HUES48 (cell line): ENCODE results near the gene IP6K1.
"Not testable (repeated sequence)": the region's sequence is repeated elsewhere in the genome, so short reads cannot be mapped to it uniquely, and the experiment has no call there.

ENCODE experiments used
- H3K27ac ChIP-seq: one replicate; pipeline ENCODE4 v1.7.0; 2013; ENCODE audit warnings: low read depth, low read length, inconsistent platforms
- H3K27me3 ChIP-seq: 2 replicates; pipeline ENCODE4 v1.6.1; 2013; ENCODE audit warnings: mild to moderate bottlenecking, low read length; ENCODE audit not compliant: control insufficient read depth, insufficient read depth
- H3K36me3 ChIP-seq: 2 replicates; pipeline ENCODE4 v1.6.1; 2013; ENCODE audit warnings: low read length; ENCODE audit not compliant: control insufficient read depth, insufficient read depth
- H3K4me1 ChIP-seq: 2 replicates; pipeline ENCODE4 v1.6.1; 2013; ENCODE audit warnings: mild to moderate bottlenecking, low read length; ENCODE audit not compliant: control insufficient read depth, insufficient read depth
- H3K4me3 ChIP-seq: 2 replicates; pipeline ENCODE4 v1.5.1; 2013; ENCODE audit warnings: mild to moderate bottlenecking, low read depth, low read length
- H3K9ac ChIP-seq: 2 replicates; pipeline ENCODE4 v1.6.1; 2013; ENCODE audit warnings: mild to moderate bottlenecking, low read depth, low read length, moderate library complexity
- H3K9me3 ChIP-seq: 2 replicates; pipeline ENCODE4 v1.6.1; 2013; ENCODE audit warnings: low read length; ENCODE audit not compliant: control insufficient read depth, insufficient read depth

Gene IP6K1

GRCh38 chr3:49792371-49793150, 6.2 kb upstream of the IP6K1 start:
- Histone ChIP-seq H3K4me1 (no peaks in the 10 kb centered on the region), H3K9me3 (no peaks in the 10 kb centered on the region), H3K36me3 (no peaks in the 10 kb centered on the region), H3K27me3 (no peaks in the 10 kb centered on the region), H3K4me3 (no peak overlapping the region), H3K9ac (no peak overlapping the region), H3K27ac (no peak overlapping the region)

DNA sequence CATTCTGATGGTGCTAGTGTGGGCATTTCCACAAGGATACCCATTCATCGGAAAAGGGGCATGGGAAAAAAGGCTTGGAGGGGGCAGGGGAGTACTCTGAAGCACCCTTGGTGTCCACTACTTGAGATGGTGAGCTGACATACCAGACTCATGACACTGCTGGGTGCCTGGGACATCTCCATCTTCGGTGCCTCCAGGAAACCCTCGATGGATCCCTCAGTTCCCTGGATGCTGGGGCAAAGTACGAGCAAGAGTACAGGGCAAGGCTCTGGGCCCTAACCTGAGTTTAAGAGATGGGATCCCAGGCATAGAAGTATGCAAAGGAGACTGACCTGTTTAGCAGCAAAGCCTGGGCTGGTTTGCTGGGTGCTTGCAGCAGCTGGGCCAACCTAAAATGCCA, 5.2 kb upstream of the IP6K1 start:
- H3K4me3 ChIP-seq, result no peak overlapping the region
- no peaks in the 10 kb centered on the region for H3K27me3 ChIP-seq
- no peak overlapping the region for H3K27ac ChIP-seq
- H3K36me3 ChIP-seq, result no peaks in the 10 kb centered on the region
- H3K9ac ChIP-seq, result no peak overlapping the region
- no peaks in the 10 kb centered on the region for H3K9me3 ChIP-seq
- peaks cover 3% of the 10 kb centered on the region; the same call in 1 of the 2 replicates for H3K4me1 ChIP-seq

- Histone ChIP-seq H3K4me1 (peaks cover 3% of the 10 kb centered on the region; the same call in 1 of the 2 replicates), H3K9ac (no peak overlapping the region), H3K36me3 (no peaks in the 10 kb centered on the region), H3K27ac (no peak overlapping the region), H3K9me3 (no peaks in the 10 kb centered on the region), H3K4me3 (no peak overlapping the region), H3K27me3 (no peaks in the 10 kb centered on the region)
Measured at GRCh38 chr3:49790626-49791411, 4.5 kb upstream of the IP6K1 start.

DNA sequence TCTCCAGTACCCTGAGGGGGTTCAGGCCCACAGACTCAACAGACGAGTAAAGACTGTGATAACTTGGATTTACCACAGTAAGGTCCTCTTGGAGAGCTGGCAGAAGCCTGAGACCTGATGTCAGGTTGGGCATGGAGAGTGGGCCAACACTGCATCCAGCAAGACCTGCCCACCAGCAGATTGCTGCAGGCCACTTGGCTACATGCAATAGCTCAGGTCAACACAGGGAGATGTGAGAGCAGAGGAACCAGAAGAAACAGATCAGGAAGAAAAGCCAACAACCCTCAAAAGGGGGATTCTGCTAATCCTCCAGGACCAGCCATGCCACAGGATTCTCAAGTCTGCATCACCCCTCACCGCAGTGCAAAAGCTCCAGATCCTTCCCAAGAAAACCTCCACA, 1.7 kb upstream of the IP6K1 start:
- Histone ChIP-seq H3K27ac (no peak overlapping the region), H3K4me1 (peaks cover 3% of the 10 kb centered on the region; the same call in 1 of the 2 replicates), H3K36me3 (peaks cover 11% of the 10 kb centered on the region), H3K9ac (no peak overlapping the region), H3K27me3 (no peaks in the 10 kb centered on the region), H3K4me3 (no peak overlapping the region), H3K9me3 (no peaks in the 10 kb centered on the region)

DNA sequence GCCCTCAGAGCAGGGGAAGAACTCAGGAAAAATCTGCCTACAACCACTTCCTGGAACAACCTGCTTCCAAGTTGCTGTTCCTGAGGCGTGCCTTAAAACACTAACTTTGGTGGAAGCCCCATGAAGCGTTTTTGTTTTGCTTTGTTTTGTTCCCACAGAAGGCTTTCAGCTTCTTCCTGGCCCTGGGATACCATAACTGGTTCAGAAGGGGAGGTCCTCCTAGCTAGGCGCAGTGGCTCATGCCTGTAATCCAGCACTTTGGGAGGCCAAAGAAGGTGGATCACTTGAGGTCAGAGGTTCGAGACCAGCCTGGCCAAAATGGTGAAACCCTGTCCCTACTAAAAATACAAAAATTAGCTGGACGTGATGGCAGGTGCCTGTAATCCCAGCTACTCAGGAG, 1.2 kb upstream of the IP6K1 start:
- Histone ChIP-seq H3K4me3 (no peak overlapping the region), H3K9ac (no peak overlapping the region), H3K9me3 (no peaks in the 10 kb centered on the region), H3K27ac (no peak overlapping the region), H3K4me1 (peaks cover 3% of the 10 kb centered on the region; the same call in 1 of the 2 replicates), H3K27me3 (no peaks in the 10 kb centered on the region), H3K36me3 (peaks cover 11% of the 10 kb centered on the region)

DNA sequence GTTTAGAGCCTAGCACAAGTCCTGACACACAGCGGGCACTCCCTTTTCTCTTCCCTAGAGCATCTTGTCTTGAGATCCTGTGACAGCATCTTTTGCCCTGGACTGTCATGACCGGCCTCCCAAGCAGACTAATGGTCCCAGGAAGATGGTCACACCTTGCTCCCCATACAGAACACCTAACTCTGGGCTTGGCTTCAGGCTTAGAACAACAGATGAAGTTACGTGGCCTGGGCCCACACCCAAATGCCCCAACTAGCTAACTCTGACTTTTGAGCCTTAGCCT, 781 bp upstream of the IP6K1 start:
- Histone ChIP-seq H3K4me3 (peak overlapping the region; percentile 51; the same call in 1 of the 2 replicates), H3K27ac (no peak overlapping the region), H3K27me3 (no peaks in the 10 kb centered on the region), H3K9me3 (no peaks in the 10 kb centered on the region), H3K9ac (no peak overlapping the region), H3K36me3 (peaks cover 11% of the 10 kb centered on the region), H3K4me1 (peaks cover 3% of the 10 kb centered on the region; the same call in 1 of the 2 replicates)

GRCh38 chr3:49785565-49786356, 581 bp downstream of the IP6K1 start:
- H3K27ac ChIP-seq, result peak overlapping the region; percentile 90
- no peaks in the 10 kb centered on the region for H3K27me3 ChIP-seq
- peaks cover 3% of the 10 kb centered on the region; the same call in 1 of the 2 replicates for H3K4me1 ChIP-seq
- no peaks in the 10 kb centered on the region for H3K9me3 ChIP-seq
- peak overlapping the region; percentile 54 for H3K9ac ChIP-seq
- peaks cover 20% of the 10 kb centered on the region for H3K36me3 ChIP-seq
- peak overlapping the region; percentile 99 for H3K4me3 ChIP-seq

DNA sequence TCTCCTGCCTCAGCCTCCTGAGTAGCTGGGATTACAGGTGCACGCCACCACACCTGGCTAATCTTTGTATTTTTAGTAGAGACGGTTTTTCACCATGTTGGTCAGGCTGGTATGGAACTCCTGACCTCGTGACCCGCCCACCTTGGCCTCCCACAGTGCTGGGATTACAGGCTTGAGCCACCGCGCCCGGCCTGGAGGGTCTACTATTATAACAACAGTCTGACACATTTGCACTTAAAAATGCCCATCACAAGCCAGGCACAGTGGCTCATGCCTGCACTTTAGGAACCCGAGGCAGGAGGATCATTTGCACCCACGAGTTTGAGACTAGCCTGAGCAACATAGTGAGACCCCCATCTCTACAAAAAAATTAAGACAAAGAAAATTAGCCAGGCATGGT, 4.1 kb downstream of the IP6K1 start:
- not testable (repeated sequence) for H3K4me1 ChIP-seq, H3K9ac ChIP-seq, H3K27me3 ChIP-seq, H3K4me3 ChIP-seq, H3K27ac ChIP-seq, H3K9me3 ChIP-seq
- H3K36me3 ChIP-seq, result peaks cover 25% of the 10 kb centered on the region

GRCh38 chr3:49781415-49782199, 4.7 kb downstream of the IP6K1 start:
- Histone ChIP-seq H3K9me3 (no peaks in the 10 kb centered on the region), H3K9ac (no peak overlapping the region), H3K4me3 (no peak overlapping the region), H3K4me1 (no peaks in the 10 kb centered on the region), H3K27ac (no peak overlapping the region), H3K27me3 (no peaks in the 10 kb centered on the region), H3K36me3 (peaks cover 27% of the 10 kb centered on the region)

DNA sequence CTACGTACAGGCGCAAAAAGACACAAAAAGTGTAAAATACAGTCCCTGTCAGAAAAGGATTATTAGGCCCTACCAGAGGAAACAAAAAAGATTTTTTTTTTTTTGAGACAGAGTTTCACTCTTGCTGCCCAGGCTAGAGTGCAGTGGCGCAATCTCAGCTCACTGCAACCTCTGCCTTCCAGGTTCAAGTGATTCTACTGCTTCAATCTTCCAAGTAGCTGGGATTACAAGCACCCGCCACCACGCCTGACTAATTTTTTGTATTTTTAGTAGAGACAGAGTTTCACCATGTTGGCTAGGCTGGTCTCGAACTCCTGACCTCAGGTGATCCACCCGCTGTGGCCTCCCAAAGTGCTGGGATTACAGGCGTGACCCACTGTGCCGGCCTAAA, 5.4 kb downstream of the IP6K1 start:
- not testable (repeated sequence) for H3K27ac ChIP-seq, H3K27me3 ChIP-seq, H3K9ac ChIP-seq, H3K4me3 ChIP-seq, H3K4me1 ChIP-seq, H3K9me3 ChIP-seq
- peaks cover 30% of the 10 kb centered on the region for H3K36me3 ChIP-seq
